Effector memory CD4-positive, alpha-beta T cell (primary cell): Measurements from ENCODE around the gene GALNT9.

Experiments used
- DNase-seq, 3 donors: peaks; one replicate each; pipeline ENCODE4 v3.0.0-alpha.2; 2020
- H3K27ac ChIP-seq: 2 replicates; pipeline ENCODE4 v1.7.0; 2013; ENCODE audit warnings: mild to moderate bottlenecking, low read length, moderate library complexity; ENCODE audit not compliant: insufficient read depth, poor library complexity, severe bottlenecking
- H3K27me3 ChIP-seq: replicated peaks from 2 replicates; pipeline ENCODE4 v1.7.0; 2013; ENCODE audit warnings: mild to moderate bottlenecking, low read length; ENCODE audit not compliant: insufficient read depth, control insufficient read depth, poor library complexity, severe bottlenecking
- H3K36me3 ChIP-seq: 2 replicates; pipeline ENCODE4 v1.7.0; 2013; ENCODE audit warnings: mild to moderate bottlenecking, low read length, moderate library complexity; ENCODE audit not compliant: control insufficient read depth, insufficient read depth
- H3K4me1 ChIP-seq: 2 replicates; pipeline ENCODE4 v1.7.0; 2013; ENCODE audit warnings: low read length, mild to moderate bottlenecking; ENCODE audit not compliant: control insufficient read depth, insufficient read depth, poor library complexity, severe bottlenecking
- H3K4me3 ChIP-seq: 2 replicates; pipeline ENCODE4 v1.7.0; 2013; ENCODE audit warnings: low read length, low read depth, mild to moderate bottlenecking; ENCODE audit not compliant: insufficient read depth, poor library complexity, severe bottlenecking
- H3K9me3 ChIP-seq: 2 replicates; pipeline ENCODE4 v1.7.0; 2013; ENCODE audit warnings: mild to moderate bottlenecking, low read length, moderate library complexity; ENCODE audit not compliant: control insufficient read depth

The GALNT9 gene

GRCh38 chr12:132264086-132265010, 65.0 kb downstream of the GALNT9 start:
- Histone ChIP-seq H3K4me1 (no peaks in the 10 kb centered on the region), H3K36me3 (no peaks in the 10 kb centered on the region), H3K4me3 (no peak overlapping the region), H3K27ac (no peak overlapping the region), H3K27me3 (no peaks in the 10 kb centered on the region), H3K9me3 (no peaks in the 10 kb centered on the region)
- DNase-seq = no peak

GRCh38 chr12:132263451-132264049, 65.8 kb downstream of the GALNT9 start:
- no peaks in the 10 kb centered on the region for H3K4me1 ChIP-seq
- no peak overlapping the region for H3K27ac ChIP-seq
- H3K4me3 ChIP-seq = no peak overlapping the region
- no peaks in the 10 kb centered on the region for H3K27me3 ChIP-seq
- no peaks in the 10 kb centered on the region for H3K36me3 ChIP-seq
- no peaks in the 10 kb centered on the region for H3K9me3 ChIP-seq
- no peak for DNase-seq

- Histone ChIP-seq H3K36me3 (no peaks in the 10 kb centered on the region), H3K27me3 (no peaks in the 10 kb centered on the region)
Measured at GRCh38 chr12:132263061-132263360, 66.4 kb downstream of the GALNT9 start.

GRCh38 chr12:132262256-132263060, 66.9 kb downstream of the GALNT9 start:
- H3K27ac ChIP-seq = no peak overlapping the region
- no peaks in the 10 kb centered on the region for H3K36me3 ChIP-seq
- no peaks in the 10 kb centered on the region for H3K27me3 ChIP-seq
- H3K4me1 ChIP-seq = no peaks in the 10 kb centered on the region
- DNase-seq = no peak
- no peak overlapping the region for H3K4me3 ChIP-seq
- H3K9me3 ChIP-seq = no peaks in the 10 kb centered on the region

More at GRCh38 chr12:132263061-132263360, 66.4 kb downstream of the GALNT9 start:
- no peak overlapping the region for H3K27ac ChIP-seq
- DNase-seq = no peak
- no peaks in the 10 kb centered on the region for H3K9me3 ChIP-seq
- H3K4me1 ChIP-seq = no peaks in the 10 kb centered on the region
- H3K4me3 ChIP-seq = no peak overlapping the region

- Histone ChIP-seq H3K9me3 (no peaks in the 10 kb centered on the region), H3K27me3 (no peaks in the 10 kb centered on the region), H3K4me3 (no peak overlapping the region), H3K4me1 (no peaks in the 10 kb centered on the region), H3K36me3 (no peaks in the 10 kb centered on the region), H3K27ac (no peak overlapping the region)
- DNase-seq = no peak
Measured at GRCh38 chr12:132261328-132262138, 67.9 kb downstream of the GALNT9 start.

- no peaks in the 10 kb centered on the region for H3K4me1 ChIP-seq
- no peak overlapping the region for H3K27ac ChIP-seq
- DNase-seq = no peak
- no peak overlapping the region for H3K4me3 ChIP-seq
- no peaks in the 10 kb centered on the region for H3K9me3 ChIP-seq
- no peaks in the 10 kb centered on the region for H3K27me3 ChIP-seq
- H3K36me3 ChIP-seq = no peaks in the 10 kb centered on the region
Measured at GRCh38 chr12:132260721-132261120, 68.7 kb downstream of the GALNT9 start.

GRCh38 chr12:132259872-132260695, 69.3 kb downstream of the GALNT9 start:
- H3K27me3 ChIP-seq = no peaks in the 10 kb centered on the region
- no peaks in the 10 kb centered on the region for H3K9me3 ChIP-seq
- no peaks in the 10 kb centered on the region for H3K36me3 ChIP-seq
- no peak for DNase-seq
- no peak overlapping the region for H3K4me3 ChIP-seq
- H3K27ac ChIP-seq = no peak overlapping the region
- no peaks in the 10 kb centered on the region for H3K4me1 ChIP-seq

GRCh38 chr12:132259364-132259871, 70.0 kb downstream of the GALNT9 start:
- Histone ChIP-seq H3K27me3 (no peaks in the 10 kb centered on the region), H3K4me3 (no peak overlapping the region), H3K9me3 (no peaks in the 10 kb centered on the region), H3K4me1 (no peaks in the 10 kb centered on the region), H3K36me3 (no peaks in the 10 kb centered on the region), H3K27ac (no peak overlapping the region)
- DNase-seq = no peak

GRCh38 chr12:132258543-132258942, 70.8 kb downstream of the GALNT9 start:
- Histone ChIP-seq H3K36me3 (no peaks in the 10 kb centered on the region), H3K4me3 (no peak overlapping the region), H3K27me3 (no peaks in the 10 kb centered on the region), H3K27ac (no peak overlapping the region), H3K9me3 (no peaks in the 10 kb centered on the region), H3K4me1 (no peaks in the 10 kb centered on the region)
- DNase-seq = no peak
